IPS-11a (cell line): ENCODE measurements around the gene SBSN.

ENCODE experiments used
- H3K4me3 ChIP-seq: one replicate; pipeline ENCODE4 v1.5.1; 2013; ENCODE audit warnings: low read depth, low read length, control low read depth

The SBSN gene, protein sequence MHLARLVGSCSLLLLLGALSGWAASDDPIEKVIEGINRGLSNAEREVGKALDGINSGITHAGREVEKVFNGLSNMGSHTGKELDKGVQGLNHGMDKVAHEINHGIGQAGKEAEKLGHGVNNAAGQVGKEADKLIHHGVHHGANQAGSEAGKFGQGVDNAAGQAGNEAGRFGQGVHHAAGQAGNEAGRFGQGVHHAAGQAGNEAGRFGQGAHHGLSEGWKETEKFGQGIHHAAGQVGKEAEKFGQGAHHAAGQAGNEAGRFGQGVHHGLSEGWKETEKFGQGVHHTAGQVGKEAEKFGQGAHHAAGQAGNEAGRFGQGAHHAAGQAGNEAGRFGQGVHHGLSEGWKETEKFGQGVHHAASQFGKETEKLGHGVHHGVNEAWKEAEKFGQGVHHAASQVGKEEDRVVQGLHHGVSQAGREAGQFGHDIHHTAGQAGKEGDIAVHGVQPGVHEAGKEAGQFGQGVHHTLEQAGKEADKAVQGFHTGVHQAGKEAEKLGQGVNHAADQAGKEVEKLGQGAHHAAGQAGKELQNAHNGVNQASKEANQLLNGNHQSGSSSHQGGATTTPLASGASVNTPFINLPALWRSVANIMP

DNA sequence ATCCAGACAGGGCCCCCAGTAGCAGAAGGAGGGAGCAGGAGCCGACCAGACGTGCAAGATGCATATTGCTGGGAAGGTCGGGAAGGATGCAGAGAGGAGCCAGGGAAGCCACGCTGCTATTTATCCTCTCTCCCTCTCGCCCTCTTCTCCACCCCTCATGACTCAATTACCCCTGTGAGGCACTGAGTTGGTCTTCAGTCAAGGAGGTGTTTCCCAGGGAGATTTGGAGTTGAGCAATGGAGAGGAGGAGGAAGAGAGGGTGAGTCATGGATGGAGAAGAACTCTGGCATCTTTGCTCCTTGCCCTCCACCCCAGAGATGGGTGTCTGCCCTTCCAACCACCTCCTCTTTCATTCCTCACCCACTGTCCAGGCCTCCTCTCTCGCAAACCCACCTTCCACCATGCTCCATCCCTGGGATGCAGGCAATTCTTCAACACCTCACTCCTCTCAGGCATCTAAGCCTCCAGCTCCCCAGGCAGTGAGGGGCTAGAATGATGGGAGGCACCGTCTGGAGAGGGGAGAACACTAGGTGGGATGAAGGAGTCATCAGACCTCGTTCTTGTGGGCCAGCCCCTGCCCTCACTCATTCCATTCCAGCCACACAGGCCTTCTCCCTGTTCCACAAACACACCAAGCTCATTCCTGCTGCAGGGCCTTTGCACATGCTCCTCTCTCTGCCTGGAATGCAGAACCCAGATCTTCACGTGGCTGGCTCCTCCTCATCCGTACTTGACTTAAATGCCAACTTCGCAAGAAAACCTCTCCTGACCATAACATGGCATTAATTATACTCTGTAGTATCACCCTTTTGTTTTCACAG, at the start of gene SBSN:
Gene SBSN, minus strand, starts transcription at position 94 of the 821 bp plus-strand sequence. Its CDS starts 30 bp downstream, at position 64.
- H3K4me3 ChIP-seq, result no peak within 1 kb of the TSS

DNA sequence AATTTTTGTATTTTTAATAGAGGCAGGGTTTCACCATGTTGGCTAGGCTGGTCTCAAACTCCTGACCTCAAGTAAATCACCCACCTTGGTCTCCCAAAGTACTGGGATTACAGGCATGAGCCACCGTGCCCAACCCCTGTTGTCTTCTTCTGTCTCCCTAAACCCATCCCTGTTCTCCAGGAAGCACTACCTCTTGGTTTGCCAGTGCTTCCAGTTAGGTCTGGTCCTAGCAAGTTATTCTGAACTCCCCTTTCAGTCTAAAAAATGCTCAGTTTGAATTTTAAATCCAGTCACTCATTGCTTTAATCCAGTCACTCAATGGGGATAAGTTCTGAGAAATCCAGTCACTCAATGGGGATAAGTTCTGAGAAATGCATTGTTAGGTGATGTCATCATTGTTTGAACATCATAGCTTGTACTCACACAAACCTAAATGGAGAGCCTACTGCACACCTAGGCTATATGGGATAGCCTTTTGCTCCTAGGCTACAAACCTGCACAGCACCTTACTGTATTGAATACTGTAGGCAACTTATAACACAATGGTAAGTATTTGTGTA, 43.4 kb upstream of the SBSN start:
- H3K4me3 ChIP-seq, result no peak overlapping the region

DNA sequence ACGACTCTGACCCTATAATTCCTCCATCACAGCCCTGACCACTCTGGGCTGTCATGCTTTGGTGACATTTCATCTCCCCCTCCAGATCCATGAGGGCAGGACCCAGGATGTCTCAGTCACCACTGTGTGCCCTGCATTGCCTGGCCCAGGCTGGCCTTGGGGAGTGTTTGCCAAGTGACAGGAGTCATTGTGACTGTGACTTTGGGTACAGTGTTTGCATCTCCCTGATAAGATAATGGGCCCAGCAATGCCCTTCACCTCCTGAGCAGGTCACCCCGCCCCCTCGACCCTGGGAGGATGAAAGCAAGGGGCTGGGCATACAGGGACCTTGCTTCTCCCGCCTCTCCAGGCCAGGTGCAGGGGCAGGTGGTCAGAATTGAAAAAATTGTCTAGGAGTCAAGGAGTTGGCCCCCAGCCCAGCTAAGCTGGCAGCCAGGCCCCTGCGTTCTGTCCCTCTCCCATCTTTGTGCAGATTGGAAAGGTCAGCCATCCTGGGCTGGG, 41.2 kb upstream of the SBSN start:
- H3K4me3 ChIP-seq, result no peak overlapping the region

DNA sequence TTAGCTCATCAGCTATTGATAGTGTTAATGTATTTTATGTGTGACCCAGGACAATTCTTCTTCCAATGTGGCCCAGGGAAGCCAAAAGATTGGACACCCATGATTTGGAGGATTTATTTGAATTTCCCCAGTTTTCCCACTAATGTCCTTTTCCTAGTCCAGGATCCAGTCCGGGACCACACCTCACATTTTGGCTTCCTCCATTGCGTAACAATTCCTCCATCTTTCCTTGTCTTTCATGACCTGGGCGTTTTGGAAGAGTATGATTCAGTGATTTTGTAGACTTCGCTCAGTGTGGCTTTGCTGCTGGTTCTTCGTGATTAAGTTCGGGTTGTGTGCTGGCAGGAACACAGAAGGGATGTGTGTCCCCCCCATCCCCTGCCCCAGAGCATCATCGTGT, 38.6 kb upstream of the SBSN start:
- no peak overlapping the region for H3K4me3 ChIP-seq

DNA sequence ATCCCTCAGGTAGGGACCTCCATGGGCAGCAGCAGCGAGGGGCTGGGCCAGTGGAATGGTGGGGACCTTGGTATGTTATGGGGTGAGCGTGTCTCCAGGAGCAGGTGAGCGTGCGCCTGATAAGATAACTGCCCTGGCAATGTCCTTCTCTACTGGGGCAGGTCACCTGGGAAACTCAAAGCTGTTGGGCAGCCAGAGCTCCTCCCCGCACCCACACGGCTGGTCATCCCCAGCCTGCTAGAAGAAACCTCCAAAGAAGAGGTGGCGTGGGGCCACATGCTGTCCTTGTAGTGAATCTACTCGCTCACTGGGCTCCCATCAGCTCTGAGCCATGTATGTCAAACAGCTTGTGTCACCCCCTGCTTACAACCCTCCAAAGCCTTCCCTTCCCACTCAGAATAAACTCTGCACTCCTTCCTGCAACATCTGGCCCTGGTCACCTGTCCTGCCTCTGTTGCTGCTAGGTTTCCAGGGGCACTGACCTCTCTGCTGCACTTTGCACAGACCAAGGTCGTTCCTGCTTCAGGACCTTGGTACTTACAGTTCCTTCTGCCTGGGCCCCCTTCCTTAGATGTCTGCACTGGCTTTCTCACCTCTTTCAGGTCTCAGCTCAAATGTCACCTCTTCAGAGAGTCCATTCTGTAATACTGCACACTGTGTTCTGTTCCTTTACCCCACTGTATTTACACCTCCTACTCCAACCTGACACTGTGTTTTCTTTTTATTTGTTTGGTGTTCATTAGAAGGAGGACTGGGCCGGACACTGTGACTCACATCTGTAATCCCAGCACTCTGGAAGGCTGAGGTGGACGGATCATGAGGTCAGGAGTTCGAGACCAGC, 37.1 kb upstream of the SBSN start:
- H3K4me3 ChIP-seq, result no peak overlapping the region

DNA sequence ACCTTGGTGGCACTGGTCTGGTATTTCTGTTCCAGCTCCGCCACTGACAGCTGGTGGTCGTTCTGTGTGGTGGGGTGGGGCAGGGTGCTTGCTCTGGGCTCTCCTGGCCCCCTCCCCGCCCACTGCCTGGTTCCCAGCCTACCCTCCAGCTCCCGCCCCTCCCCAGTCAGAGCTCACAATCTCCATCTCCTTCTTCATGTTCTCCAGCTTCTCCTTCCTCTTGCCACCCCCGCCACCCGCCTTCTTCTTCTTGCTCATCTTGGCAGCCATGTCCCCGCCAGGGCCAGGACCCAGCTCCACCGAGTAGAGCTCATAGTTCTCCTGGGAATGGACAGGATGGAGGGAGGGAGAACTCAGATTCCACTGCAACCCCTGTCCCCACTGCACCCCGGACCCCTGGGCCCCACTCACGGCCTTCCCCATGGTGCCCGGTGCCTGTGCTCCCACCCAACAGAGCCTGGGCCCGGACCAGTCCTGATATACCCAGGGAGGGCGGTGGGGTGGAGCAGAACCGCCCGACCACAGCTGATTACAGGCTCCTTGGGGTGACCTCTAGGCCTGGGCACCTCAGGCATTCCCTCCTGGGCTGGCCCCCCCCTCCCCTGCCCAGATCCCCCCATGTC, 35.2 kb upstream of the SBSN start, which contains the start of gene ATP4A:
Gene ATP4A, minus strand, starts transcription at position 452 of the 623 bp plus-strand sequence. Its CDS starts 29 bp downstream, at position 423.
- H3K4me3 ChIP-seq, result no peak within 1 kb of the TSS

DNA sequence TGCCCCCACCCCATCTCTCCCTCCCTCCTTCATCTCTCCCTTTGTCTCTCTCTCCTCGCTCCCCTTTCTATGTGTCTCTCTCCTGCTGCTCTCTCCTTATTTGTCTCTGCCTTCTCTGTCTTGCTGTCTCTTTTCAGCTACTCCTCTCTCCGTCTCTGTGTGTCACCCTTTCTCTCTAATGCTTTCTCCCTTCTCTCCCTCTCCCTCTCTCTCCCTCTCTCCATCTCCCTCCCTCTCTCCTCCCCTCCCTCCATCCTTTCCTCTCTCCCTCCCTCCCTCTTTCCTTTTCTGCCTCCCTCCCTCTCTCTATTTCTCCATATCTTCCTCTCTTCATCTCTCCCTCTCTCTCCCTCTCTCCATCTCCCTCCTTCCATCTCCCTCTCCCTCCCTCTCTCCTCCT, 34.7 kb upstream of the SBSN start:
- no peak overlapping the region for H3K4me3 ChIP-seq

DNA sequence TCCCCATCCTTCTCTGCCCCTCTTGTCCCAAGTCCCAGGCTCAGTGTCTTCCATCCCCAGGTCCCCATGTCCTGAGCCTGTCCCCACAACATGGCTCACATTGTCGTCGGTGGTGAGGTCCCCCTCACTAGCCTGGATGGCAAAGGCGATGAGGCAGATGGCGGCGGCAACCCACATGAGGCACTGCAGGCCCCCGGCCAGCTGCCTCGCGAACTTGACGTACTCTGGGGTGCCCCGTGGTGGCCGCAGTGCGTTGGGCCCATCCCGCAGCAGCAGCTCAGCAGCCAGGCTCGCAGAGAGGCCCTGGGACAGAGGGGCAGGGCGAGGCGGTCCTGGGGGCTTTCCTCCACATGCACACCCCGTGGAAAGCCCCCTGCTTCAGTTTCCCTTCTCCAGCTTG, 34.2 kb upstream of the SBSN start:
- H3K4me3 ChIP-seq, result no peak overlapping the region

DNA sequence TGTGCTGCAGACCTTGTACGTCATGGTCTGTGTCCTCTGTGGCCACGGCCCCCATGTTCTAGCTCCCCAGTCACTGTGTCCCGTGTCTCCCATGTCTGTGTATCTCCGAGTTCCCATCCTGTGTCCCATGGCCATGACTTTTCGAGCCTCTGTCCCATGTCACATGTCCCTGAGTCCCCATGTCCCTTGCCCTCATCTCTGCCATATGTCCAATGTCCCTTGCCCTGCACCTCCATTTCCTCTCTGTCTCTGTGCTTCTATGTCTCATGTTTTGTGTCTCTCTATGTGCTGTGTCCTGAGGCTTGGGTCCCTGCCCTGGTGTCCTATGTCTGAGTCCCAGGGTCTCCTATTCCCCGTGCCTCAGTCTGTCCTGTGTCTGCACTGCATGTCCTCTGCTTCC, 33.3 kb upstream of the SBSN start:
- no peak overlapping the region for H3K4me3 ChIP-seq

DNA sequence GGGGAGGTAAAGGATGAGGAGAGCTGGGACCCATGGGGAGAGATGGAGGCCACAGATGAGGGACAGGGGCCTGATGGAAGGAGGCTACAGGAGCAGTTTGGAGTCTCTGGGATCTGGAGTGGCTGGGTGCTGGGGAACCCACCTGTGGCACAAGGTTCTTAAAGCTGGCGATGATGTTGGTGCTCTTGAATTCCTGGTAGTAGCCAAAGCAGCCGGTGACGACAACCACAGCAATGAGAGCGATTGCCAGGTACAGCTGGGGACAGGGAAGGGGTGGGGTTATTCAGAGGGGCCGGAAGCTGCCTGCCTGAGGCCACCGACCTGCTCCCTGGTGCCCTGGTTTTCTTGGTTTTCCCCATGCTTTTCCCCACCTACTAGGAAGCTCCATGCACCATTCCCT, 32.6 kb upstream of the SBSN start:
- no peak overlapping the region for H3K4me3 ChIP-seq

DNA sequence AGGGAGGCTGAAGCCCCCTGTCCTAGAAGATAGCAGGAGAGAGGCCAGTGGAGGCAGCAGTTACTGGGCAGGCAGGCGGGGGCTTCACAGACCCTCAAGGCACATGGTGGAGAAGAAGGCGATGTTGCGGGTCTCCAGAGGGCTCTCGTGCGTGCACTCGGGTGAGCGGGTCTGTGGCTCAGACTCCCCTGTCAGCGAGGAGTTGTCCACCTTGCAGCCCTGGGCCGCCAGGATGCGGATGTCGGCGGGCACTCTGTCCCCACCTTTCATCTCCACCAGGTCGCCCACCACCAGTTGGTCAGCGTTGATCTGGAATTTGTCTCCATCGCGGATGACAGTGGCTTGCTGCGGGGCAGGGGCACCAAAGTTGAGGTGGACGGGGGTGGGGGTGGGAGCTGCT, 32.2 kb upstream of the SBSN start:
- H3K4me3 ChIP-seq, result no peak overlapping the region

DNA sequence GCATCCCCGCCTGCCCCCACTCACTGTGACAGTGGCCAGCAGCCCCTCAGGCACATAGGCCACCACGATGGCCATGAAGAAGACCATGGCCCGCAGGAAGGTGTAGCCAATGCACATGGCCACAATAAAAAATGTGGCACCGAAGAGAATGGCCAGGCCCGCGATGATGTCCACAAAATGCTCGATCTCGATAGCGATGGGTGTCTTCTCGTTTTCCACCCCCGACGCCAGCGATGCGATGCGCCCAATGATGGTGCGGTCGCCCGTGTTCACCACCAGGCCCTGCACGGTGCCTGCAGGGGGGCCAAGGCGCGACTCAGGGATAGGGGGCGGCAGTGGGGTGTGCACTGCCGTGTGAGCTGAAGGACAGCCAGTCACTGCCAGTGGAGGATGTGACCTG, 31.7 kb upstream of the SBSN start:
- H3K4me3 ChIP-seq, result no peak overlapping the region

DNA sequence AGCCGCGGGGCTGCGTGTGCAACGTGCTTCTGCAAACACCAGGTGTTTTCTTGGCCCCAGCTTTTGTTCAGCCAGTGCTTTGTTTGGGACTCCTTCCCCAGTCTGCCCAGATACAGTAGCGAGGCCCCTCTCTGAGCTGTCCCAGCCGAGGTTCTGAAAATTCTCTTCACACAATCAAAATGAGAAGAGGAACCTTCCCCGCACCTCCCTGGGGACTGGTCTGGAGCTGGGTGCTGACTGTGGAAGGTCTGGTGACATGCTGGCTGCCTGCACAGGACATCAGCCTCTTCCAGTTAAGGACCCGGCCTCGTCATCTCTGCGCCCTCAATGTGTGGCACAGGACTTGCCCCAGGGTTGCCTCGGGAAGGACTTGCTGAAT, 31.2 kb upstream of the SBSN start:
- H3K4me3 ChIP-seq, result no peak overlapping the region

DNA sequence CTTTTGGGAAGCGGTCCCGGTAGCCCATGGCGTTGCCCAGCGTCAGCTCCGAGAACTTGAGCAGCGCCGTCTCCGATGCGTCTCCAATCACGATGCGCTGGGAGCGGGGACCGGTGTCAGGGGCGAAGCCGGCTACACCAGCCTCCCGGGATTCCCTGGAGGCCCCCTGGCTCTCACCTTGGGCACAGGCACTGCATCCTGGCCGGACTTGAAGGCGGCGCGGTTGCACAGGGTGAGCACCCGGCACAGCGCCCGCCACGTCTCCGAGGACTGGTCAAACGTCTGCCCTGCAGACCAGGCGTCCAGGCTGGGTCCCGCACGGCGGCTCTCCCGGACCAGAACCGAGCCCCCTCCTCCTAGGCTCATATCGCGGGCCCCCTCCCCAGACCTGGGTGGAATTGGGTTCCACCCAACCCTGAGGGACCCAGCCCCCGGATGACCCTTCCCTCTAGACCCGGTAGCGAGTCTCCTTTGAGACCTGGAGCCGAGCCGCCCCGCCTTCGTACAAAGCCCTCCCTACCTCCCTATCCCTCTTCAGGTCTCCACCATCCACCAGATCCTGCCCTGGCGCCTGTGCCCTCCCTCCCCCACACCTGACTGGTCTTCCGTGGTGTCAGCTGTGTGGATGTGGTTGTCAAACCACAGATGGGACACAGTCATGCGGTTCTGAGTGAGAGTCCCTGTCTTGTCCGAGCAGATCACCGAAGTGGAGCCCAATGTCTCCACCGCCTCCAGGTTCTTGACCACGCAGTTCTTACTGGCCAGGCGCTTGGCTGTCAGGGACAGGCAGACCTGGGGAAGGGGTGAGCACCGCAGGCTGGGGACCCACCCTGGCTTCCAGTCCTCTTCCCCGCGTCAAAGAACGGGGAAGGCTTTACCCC, 30.5 kb upstream of the SBSN start:
- H3K4me3 ChIP-seq, result peak overlapping the region; percentile 28

DNA sequence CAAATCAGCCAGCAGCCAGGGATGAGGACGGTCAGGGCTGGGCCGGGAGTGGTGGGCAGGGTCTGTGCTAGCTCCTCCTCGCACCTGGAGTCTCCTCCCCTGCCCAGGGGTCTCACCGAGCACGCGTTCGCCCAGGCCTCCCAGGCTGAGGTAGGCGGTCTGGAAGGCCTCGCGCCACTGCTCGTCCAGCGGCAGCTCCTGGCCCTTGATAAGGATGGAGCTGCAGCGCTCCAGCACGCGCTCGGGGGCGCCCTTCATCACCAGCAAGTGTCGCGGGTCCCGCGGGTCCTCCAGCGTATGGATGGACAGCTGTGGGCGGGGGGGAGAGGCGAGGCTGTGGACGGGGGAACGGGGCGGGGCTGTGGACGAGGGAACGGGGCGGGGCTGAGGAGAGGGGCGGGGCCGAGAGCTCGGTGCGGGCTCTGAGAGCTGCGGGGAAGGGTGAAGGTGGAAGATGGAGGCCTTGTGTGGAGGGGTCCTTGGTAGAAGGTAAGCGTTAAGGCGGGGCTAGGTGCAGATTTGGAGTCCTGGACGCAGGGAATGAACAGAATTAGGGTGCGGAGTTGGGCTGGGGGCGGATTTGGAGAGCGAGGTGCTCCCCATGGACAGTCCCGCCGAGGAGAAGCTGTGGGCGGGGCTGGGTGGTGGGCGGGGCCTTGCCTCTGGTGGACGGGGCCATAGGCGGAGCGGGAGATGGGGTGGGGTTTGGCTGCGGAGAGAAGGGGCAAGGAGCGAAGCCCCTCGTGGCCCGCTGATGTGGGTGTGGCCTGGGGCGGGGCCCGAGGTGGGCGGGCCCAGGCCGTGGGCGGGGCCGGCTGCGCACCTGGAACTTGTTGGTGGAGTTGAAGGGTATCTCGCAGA, 29.7 kb upstream of the SBSN start:
- peak overlapping the region; percentile 52 for H3K4me3 ChIP-seq

DNA sequence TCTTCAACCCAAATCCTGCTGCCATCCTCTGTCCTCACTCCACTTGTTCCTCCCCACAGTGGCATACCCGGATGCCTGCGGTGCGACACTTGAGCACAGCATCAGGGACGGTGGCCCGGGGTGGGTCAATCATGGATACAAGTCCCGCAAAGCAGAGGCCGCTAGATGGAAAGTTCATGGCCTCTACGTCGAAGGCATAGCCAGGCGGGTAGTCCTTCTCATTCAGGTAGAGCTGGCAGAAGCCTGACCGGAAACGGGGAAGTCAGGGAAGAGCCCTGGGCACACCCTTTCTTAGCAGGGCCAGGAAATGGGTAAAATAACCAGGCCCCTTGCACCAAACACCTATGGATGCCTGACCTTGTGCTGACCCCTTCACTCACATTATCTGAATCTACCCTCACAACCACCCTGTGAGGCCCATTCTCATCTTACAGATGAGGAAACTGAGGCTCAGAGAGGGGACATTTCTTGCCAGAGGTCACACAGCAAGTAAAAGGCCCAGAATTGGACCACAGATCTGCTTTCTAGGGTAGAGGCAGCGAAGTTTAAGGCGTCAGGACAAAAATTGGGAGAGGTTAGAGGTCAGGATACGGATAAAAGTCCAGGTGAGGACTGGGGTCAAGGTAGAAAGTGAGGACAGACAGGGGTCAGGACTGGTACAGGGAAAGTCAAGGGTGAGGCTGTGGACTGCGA, 28.9 kb upstream of the SBSN start:
- peak overlapping the region; percentile 9 for H3K4me3 ChIP-seq

DNA sequence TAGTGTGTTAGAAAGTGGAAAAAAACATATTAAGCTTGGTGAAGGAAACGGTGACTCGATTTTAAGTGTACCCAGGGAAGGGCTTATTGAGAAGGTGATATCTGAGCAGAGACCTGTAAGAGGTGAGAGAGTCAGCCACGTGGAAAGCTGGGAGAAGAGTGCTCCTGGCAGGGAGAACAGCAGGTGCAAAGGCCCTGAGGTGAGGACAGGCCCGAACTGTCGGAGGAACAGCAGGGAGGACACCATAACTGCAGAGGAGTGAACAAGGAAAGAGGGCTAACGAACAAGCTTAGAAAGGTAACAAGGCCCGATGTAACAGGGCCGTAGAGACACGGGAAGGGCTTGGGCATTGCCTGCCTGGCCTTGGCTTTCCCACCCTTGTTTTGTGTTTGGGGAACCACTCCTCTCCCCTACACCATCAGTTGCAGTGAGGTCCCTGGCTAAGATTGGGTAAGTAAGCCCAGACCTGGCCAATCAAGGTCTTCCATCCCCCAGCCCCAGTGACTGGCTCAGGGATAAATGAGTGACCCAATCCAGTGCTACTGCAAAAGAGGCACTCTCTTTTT, 28.0 kb upstream of the SBSN start:
- no peak overlapping the region for H3K4me3 ChIP-seq
